GM10266 (cell line): ENCODE results near the gene EPPIN.

ENCODE experiments used
- DNase-seq: peaks from one replicate; pipeline ENCODE4 v3.0.0; 2012; ENCODE audit errors: extremely low spot score
- TF ChIP-seq, protein P1 (sequence below): IDR thresholded peaks from 2 replicates; pipeline ENCODE4 v1.5.1; 2012; ENCODE audit warnings: mild to moderate bottlenecking, low read depth; ENCODE audit not compliant: control insufficient read depth, insufficient read depth; ENCODE audit errors: missing control alignments

EPPIN gene

DNA sequence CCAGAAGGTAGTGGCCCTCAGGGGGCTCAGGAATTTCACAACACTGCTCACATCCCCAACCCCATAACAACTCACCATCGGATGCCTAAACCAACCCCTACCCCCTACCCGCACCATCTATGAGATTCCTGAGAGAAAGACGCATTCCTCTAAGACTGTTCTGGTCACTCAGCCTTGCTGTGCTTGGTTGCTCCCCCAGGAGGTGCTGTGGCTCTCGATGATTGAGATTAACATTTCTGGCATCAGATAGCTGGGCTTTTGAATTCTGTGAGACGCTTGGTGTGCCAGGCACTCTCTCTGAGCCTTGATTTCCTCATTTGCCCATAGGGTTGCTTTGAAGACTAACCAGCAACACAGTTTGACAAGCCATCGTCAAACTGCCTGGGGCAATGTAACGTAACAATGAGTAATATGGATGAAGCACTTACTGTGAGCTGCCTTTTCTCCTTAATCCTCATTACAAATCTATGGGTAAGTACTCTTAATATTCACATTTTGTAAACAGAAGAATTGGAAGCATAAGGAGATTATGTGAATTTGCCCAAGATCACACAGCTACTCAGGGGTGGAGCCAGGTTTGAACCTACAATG lies 8.9 kb downstream of the EPPIN start:
- no peak for DNase-seq
- TF ChIP-seq, protein P1, sequence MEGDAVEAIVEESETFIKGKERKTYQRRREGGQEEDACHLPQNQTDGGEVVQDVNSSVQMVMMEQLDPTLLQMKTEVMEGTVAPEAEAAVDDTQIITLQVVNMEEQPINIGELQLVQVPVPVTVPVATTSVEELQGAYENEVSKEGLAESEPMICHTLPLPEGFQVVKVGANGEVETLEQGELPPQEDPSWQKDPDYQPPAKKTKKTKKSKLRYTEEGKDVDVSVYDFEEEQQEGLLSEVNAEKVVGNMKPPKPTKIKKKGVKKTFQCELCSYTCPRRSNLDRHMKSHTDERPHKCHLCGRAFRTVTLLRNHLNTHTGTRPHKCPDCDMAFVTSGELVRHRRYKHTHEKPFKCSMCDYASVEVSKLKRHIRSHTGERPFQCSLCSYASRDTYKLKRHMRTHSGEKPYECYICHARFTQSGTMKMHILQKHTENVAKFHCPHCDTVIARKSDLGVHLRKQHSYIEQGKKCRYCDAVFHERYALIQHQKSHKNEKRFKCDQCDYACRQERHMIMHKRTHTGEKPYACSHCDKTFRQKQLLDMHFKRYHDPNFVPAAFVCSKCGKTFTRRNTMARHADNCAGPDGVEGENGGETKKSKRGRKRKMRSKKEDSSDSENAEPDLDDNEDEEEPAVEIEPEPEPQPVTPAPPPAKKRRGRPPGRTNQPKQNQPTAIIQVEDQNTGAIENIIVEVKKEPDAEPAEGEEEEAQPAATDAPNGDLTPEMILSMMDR = no peak

DNA sequence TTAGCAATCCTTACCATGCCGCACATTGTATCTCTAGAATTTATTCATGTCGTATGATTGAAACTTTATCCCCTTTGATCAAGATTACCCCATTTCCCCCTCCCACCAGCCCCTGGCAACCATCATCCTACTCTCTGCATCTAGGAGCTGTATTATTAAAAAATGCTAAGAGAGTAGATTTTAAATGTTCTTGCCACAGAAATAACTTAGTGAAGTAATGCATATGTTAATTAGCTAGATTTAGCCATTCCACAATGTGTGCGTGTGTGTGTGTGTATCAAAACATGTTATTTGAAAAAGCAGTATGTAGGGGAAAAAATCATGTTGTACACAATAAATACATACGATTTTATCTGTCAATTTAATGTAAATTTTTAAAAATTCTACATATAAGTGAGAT lies 19.9 kb downstream of the EPPIN start:
- TF ChIP-seq, protein P1 = no peak

DNA sequence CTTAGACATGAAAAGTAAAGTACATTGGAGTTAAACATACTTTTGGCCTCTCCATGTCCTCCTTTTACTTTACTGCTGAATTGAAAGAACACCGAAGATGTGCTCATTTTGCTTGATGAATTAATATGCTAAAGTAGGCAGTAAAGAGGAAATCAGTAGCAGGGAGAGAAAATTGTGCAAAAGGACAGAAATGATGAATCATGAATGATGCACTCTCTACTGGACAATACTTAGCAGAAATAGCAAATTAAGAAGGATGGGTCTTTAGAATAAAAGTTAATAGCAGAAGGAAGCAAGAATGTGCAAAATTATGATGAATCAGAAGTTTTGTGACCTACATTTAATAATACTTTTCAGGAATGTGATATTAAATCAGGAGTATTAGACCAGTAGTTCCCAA lies 23.4 kb downstream of the EPPIN start:
- no peak for DNase-seq
- TF ChIP-seq, protein P1 = no peak

More for the DNA sequence above, 19.9 kb downstream of the EPPIN start:
- no peak for DNase-seq

DNA sequence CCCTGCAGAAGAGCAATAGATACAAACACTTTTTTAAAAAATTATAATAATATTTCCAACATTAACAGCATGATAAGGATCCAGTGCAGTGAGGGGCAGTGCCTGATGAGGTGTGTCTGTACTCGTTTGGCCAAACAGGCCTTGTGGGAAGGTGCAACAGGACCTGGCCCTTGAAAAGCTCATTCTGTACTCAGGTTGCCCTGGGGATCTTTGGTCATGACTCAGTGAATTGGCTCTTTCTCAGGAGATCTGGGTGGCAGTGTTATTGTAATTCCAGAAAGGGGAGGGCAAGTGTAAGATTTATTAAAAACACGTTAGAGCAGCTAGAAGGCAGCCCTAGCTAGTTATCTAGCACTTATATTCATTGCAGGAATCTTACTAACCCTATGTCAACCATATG lies 28.9 kb downstream of the EPPIN start:
- TF ChIP-seq, protein P1 = no peak

DNA sequence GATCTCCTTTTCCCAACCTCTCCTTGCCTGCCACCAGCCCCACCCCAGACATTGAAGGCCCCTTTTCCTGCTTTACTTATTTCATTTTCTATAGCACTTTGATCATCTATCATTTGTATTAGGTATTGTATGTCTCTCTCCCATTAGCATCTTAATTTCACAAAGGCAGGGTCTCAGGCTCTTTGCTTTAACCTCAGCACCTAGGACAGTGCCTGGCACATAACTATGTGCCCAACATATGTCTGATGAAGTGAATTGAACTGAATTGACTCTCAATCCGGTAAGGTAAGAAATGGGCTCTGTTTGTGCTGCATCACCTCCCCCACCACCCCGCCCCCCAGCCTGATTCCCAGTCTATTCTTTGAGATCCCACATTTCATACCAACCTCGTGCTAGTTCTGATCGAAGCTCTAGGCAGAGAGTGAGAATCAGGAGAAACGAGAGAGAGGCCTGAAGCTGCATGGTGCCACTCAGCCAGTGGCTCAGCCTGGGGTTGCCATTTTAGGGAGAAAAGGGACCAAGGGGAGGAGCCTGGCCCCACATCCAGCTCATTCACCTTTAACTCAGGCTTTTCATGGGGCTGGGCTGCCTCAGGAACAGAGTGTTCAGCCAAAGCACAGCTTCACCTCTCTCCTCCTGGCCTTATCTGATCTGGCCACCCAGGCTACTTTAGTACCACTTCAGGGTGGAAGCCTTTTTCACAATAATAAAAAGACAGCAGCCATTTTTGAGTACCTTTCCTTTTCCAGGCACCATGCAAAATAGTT lies 31.9 kb downstream of the EPPIN start, which contains the start of gene SPINT3:
SPINT3 (minus strand) TSS at position 476 of the 767 bp plus-strand sequence; CDS start at position 462, 14 bp downstream.
- TF ChIP-seq, protein P1 = no peak
- DNase-seq = no peak

More for the DNA sequence above, 28.9 kb downstream of the EPPIN start:
- DNase-seq = no peak

DNA sequence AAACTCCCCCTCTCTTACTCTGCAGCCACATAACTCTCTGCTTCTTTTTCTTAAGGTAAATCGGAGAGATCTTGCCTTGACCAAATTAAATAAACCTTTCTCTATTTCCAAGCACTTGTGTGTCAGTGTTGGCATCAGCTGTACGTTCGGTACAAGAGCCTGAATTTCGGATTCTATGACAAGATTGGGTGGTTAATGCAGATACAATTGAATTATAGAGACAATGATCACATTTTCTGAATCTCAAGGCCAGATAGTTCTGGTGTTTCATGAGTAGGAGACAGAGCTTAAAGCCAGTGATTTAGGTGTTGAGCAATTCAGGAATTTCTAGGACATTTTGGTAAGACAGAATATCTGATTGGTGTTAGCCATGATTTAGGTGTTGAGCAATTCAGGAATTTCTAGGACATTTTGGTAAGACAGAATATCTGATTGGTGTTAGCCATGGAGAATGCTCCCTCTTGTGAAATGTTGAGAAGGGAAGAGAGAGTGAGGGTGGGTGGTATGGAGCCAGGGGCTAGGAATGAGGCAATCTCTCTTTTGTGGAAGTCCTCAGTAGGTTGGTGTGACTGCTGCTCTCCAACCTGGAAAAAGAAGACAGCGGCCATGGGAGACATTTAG lies 36.8 kb downstream of the EPPIN start:
- TF ChIP-seq, protein P1 = no peak
- DNase-seq = no peak
